A204.1 (cell line): ENCODE measurements around the gene GNPDA1.

Source experiments
- FAIRE-seq: peaks from 2 replicates; lab custom pipeline; 2012; peaks lifted over from hg19 to GRCh38; lab: Jason Lieb, UNC

GNPDA1 gene

GRCh38 chr5:141954194-141954593 is 58.6 kb downstream of the GNPDA1 start:
- no peak for FAIRE-seq

- no peak for FAIRE-seq
Measured at GRCh38 chr5:141952020-141952419, 60.8 kb downstream of the GNPDA1 start.

GRCh38 chr5:141951332-141951781 is 61.5 kb downstream of the GNPDA1 start:
- FAIRE-seq, result no peak
